Measurements from ENCODE around the gene RNF212. TPM values are rescaled to one million over a fixed set of nuclear protein-coding genes. Genes with fewer than 3 reads are reported as not detected.

Gene RNF212
- total and polyA plus RNA-seq, 2 of the 13 experiments (the other 11 are each of a cell fraction or from before 2014, with no cell fraction given), result not detected

GRCh38 chr4:1048773-1049590 lies 64.4 kb downstream of the RNF212 start:
- H3K9ac ChIP-seq (ENCODE audit: insufficient read depth, low read depth, low read length), result no peak overlapping the region
- 42% methylated on average over 15 of the region's 16 CpGs for WGBS (ENCODE audit: low lambda C conversion rate)
- no peak overlapping the region for H2AFZ ChIP-seq (ENCODE audit: low read length)
- H3K4me2 ChIP-seq (ENCODE audit: low read depth, low read length), result no peak overlapping the region
- no peak overlapping the region for H3K27ac ChIP-seq (ENCODE audit: extremely low read length, insufficient read depth, low read length)
- ATAC-seq (no peak), DNase-seq (ENCODE audit: low spot score) (no peak), FAIRE-seq (no peak)
- no peaks in the 10 kb centered on the region for H3K9me3 ChIP-seq (ENCODE audit: low read length)
- H3K4me1 ChIP-seq (ENCODE audit: insufficient read depth, low read length), result peaks cover 15% of the 10 kb centered on the region
- ChIA-PET CTCF (ENCODE audit: low intra/inter-chr PET ratio, low total read pairs) (no interaction called here), POLR2A (no interaction called here)
- peaks cover 27% of the 10 kb centered on the region; the same call in 1 of the 2 replicates for H4K20me1 ChIP-seq (ENCODE audit: insufficient read depth, low read length)
- no peaks in the 10 kb centered on the region for H3K79me2 ChIP-seq (ENCODE audit: insufficient read depth, low read length)
- intact Hi-C loops (cut with micrococcal nuclease; ENCODE audit: unreplicated experiment), result no loop called here
- BruUV-seq (replicated peaks), result no TSS peak
- H3K27me3 ChIP-seq (ENCODE audit: control insufficient read depth in 1 of 2, insufficient read depth in 2 of 2, low read length in 2 of 2), result peaks cover 36 to 86% of the 10 kb centered on the region in 2 experiments
- H3K4me3 ChIP-seq (replicated peaks in 1 of 3; ENCODE audit: insufficient read depth in 1 of 3, low read depth in 2 of 3, low read length in 3 of 3), result no peak overlapping the region
- in situ Hi-C loops (cut with HindIII; ENCODE audit: extremely low pct_ligation_motif_present, low pct_unique_long_range_greater_than_20kb), result no loop called here
- H3K36me3 ChIP-seq (replicated peaks in 1 of 2; ENCODE audit: control insufficient read depth in 1 of 2, insufficient read depth in 2 of 2, low read length in 2 of 2), result no peaks in the 10 kb centered on the region
- TF ChIP-seq ZBTB46 (CRISPR knock-in tag; IDR thresholded peaks at IDR 0.05; ENCODE audit: borderline replicate concordance) (no peak), SOX13 (IDR thresholded peaks at IDR 0.05) (no peak), SOX13 (CRISPR knock-in tag; conservative IDR thresholded peaks at IDR 0.05 in 1 of 2, IDR thresholded peaks at IDR 0.05 in 1 of 2) (no peak), HBP1 (CRISPR knock-in tag; IDR thresholded peaks at IDR 0.05; ENCODE audit: low read depth) (no peak), PAX8 (CRISPR knock-in tag; IDR thresholded peaks at IDR 0.05; ENCODE audit: borderline replicate concordance) (no peak), PATZ1 (CRISPR knock-in tag; IDR thresholded peaks at IDR 0.05) (no peak), ZMYM2 (CRISPR knock-in tag; IDR thresholded peaks at IDR 0.05) (no peak), EHMT2 (IDR thresholded peaks at IDR 0.05; ENCODE audit: borderline replicate concordance, low read depth, low read length) (no peak), ZNF292 (CRISPR knock-in tag; IDR thresholded peaks at IDR 0.05; ENCODE audit: borderline replicate concordance, low read depth) (no peak), ZNF512B (CRISPR knock-in tag; IDR thresholded peaks at IDR 0.05; ENCODE audit: borderline replicate concordance) (no peak), SOX5 (CRISPR knock-in tag; IDR thresholded peaks at IDR 0.05; ENCODE audit: borderline replicate concordance) (no peak), TAF1 (CRISPR knock-in tag; IDR thresholded peaks at IDR 0.05) (no peak), WIZ (CRISPR knock-in tag; IDR thresholded peaks at IDR 0.05) (no peak), ZNF260 (CRISPR knock-in tag; IDR thresholded peaks at IDR 0.05; ENCODE audit: borderline replicate concordance, low read depth) (no peak), ZNF605 (CRISPR knock-in tag; IDR thresholded peaks at IDR 0.05) (no peak), FOXA1 (IDR thresholded peaks at IDR 0.05) (no peak), FOXA1 (CRISPR knock-in tag; IDR thresholded peaks at IDR 0.05) (no peak)

Data from HepG2 (cell line).